Thyroid gland (tissue), 4 donors: Measurements from ENCODE around the gene ZIC2. TPM values are rescaled to one million over a fixed set of nuclear protein-coding genes. Genes with fewer than 3 reads are reported as not detected.
"Not testable (repeated sequence)": the region's sequence is repeated elsewhere in the genome, so short reads cannot be mapped to it uniquely, and the experiment has no call there.

ENCODE experiments used
- DNase-seq, 2 donors: peaks; one replicate each; pipeline ENCODE4 v3.0.0-alpha.2; 2019
- H3K27ac ChIP-seq, 3 donors: fragments of 200-600 bp; sonication (generic); 1 replicate in 2 of 3; 2 replicates in 1 of 3; pipeline ENCODE4 v1.5.1; 2016 to 2019; ENCODE audit warnings: mild to moderate bottlenecking in 1 of 3, moderate library complexity in 1 of 3
- H3K27me3 ChIP-seq: fragments of 200-600 bp; sonication (generic); one replicate; pipeline ENCODE4 v1.5.1; 2019
- H3K36me3 ChIP-seq, 2 donors: fragments of 200-600 bp; sonication (generic); one replicate each; pipeline ENCODE4 v1.5.1; 2016 to 2019
- H3K4me1 ChIP-seq, 2 donors: fragments of 200-600 bp; sonication (generic); one replicate each; pipeline ENCODE4 v1.5.1; 2017 to 2019
- H3K4me3 ChIP-seq, 3 donors: fragments of 200-600 bp; sonication (generic); replicated peaks in 1 of 3; 1 replicate in 2 of 3; 2 replicates in 1 of 3; pipeline ENCODE4 v1.5.1; 2016; ENCODE audit warnings: mild to moderate bottlenecking in 1 of 3
- H3K9me3 ChIP-seq: fragments of 200-600 bp; sonication (generic); one replicate; pipeline ENCODE4 v1.5.1; 2017
- POLR2A ChIP-seq, 2 donors: fragments of 450-650 bp; IDR thresholded peaks; one replicate each; pipeline ENCODE4 v1.6.1; 2017; ENCODE audit warnings: antibody characterized with exemption in 2 of 2, mild to moderate bottlenecking in 2 of 2, moderate library complexity in 1 of 2
- WGBS, 2 donors: methylation state at CpG; one replicate each; pipeline ENCODE4 v1.1.5; 2017; 5-methylcytosine and 5-hydroxymethylcytosine counted together
- intact Hi-C: fragments of 100-400 bp; cut with DNase I; formaldehyde crosslinking; loops from one replicate; pipeline ENCODE4 v1.15.1; 2023
- total RNA-seq, 4 donors: library from RNA; depleted of rRNA; stranded (reverse); fragments of >200 nt; gene quantifications; one replicate each; pipeline ENCODE4 v1.2.3, GENCODE V29; 2016
- TF ChIP-seq, protein P1 (sequence below), 6 experiments: fragments of 200-600 bp in 3 of 6; fragments of 450-650 bp in 3 of 6; sonication (generic) in 3 of 6; IDR thresholded peaks; one replicate each; pipeline ENCODE4 v1.5.1; 2016 to 2019; ENCODE audit warnings: antibody characterized with exemption in 6 of 6, mild to moderate bottlenecking in 2 of 6, inconsistent platforms in 1 of 6, moderate library complexity in 1 of 6

The ZIC2 gene
- total RNA-seq, 4 donors from 2014 or later: not detected

- no peak for DNase-seq
Observed at GRCh38 chr13:100022798-100023197, 41.2 kb downstream of the ZIC2 start.

DNA sequence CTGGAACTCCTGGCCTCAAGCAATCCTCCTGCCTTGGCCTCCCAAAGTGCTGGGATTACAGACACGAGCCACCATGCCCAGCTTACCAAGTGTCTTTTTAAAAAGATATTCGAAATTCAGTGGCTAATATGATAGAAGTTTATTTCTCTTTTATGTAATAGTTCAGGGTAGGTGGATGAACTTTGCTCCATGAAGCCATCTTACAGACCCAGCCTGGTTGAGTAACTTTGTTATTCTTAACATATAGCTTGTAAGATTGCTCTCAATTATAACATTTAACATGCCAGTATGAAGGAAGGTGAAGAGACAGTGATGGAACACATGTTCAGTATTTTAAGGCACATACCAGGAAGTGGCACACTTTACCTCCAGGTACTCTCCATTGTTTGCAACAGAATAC lies 42.4 kb downstream of the ZIC2 start:
- Histone ChIP-seq H3K36me3 (no peaks in the 10 kb centered on the region), H3K4me3 (no peak overlapping the region), H3K4me1 (no peaks in the 10 kb centered on the region), H3K27me3 (no peaks in the 10 kb centered on the region), H3K9me3 (no peaks in the 10 kb centered on the region), H3K27ac (no peak overlapping the region)
- DNase-seq: no peak
- no peak for TF ChIP-seq POLR2A (IDR thresholded peaks at IDR 0.05)
- TF ChIP-seq, protein P1, sequence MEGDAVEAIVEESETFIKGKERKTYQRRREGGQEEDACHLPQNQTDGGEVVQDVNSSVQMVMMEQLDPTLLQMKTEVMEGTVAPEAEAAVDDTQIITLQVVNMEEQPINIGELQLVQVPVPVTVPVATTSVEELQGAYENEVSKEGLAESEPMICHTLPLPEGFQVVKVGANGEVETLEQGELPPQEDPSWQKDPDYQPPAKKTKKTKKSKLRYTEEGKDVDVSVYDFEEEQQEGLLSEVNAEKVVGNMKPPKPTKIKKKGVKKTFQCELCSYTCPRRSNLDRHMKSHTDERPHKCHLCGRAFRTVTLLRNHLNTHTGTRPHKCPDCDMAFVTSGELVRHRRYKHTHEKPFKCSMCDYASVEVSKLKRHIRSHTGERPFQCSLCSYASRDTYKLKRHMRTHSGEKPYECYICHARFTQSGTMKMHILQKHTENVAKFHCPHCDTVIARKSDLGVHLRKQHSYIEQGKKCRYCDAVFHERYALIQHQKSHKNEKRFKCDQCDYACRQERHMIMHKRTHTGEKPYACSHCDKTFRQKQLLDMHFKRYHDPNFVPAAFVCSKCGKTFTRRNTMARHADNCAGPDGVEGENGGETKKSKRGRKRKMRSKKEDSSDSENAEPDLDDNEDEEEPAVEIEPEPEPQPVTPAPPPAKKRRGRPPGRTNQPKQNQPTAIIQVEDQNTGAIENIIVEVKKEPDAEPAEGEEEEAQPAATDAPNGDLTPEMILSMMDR (IDR thresholded peaks at IDR 0.05): no peak
- WGBS, 2 donors: 91 to 94% methylated on average over 2 of the region's 2 CpGs
- intact Hi-C loops: no loop called here

More at GRCh38 chr13:100022798-100023197, 41.2 kb downstream of the ZIC2 start:
- Histone ChIP-seq H3K27me3 (no peaks in the 10 kb centered on the region), H3K27ac (no peak overlapping the region), H3K4me1 (no peaks in the 10 kb centered on the region), H3K4me3 (no peak overlapping the region), H3K36me3 (no peaks in the 10 kb centered on the region), H3K9me3 (no peaks in the 10 kb centered on the region)
- TF ChIP-seq POLR2A (IDR thresholded peaks at IDR 0.05): no peak
- TF ChIP-seq, protein P1 (IDR thresholded peaks at IDR 0.05): no peak
- 81 to 93% methylated on average over 3 of the region's 3 CpGs for WGBS, 2 donors
- intact Hi-C loops: no loop called here

GRCh38 chr13:100029933-100030332 lies 48.3 kb downstream of the ZIC2 start:
- H3K27ac ChIP-seq: no peak overlapping the region
- no peak for TF ChIP-seq POLR2A (IDR thresholded peaks at IDR 0.05)
- TF ChIP-seq, protein P1 (IDR thresholded peaks at IDR 0.05): no peak
- H3K27me3 ChIP-seq: no peaks in the 10 kb centered on the region
- no peaks in the 10 kb centered on the region for H3K36me3 ChIP-seq
- H3K4me3 ChIP-seq: no peak overlapping the region
- no peak for DNase-seq
- 96 to 100% methylated on average over 1 of the region's 1 CpG for WGBS, 2 donors
- no peaks in the 10 kb centered on the region for H3K9me3 ChIP-seq
- no peaks in the 10 kb centered on the region for H3K4me1 ChIP-seq
- intact Hi-C loops: no loop called here

GRCh38 chr13:100032642-100033041 lies 51.1 kb downstream of the ZIC2 start:
- H3K27me3 ChIP-seq, H3K36me3 ChIP-seq, H3K4me1 ChIP-seq, H3K27ac ChIP-seq, H3K4me3 ChIP-seq, H3K9me3 ChIP-seq, DNase-seq, intact Hi-C loops: not testable (repeated sequence)
- WGBS, 2 donors: 94 to 95% methylated on average over 9 of the region's 9 CpGs

DNA sequence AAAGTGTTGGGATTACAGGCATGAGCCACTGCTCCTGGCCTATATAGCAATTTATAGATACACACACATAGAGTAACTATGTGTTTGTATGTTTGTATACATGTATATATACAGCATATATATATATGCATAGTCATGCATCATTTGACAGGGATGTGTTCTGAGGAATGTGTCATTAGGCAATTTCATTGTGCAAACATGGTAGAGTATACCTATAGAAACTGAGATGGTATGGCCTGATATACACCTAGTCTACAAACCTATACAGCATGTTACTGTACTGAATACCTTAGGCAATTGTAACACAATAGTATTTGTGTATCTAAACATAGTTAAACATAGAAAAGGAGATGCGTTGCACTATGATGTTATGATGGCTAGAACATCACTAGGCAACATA lies 54.4 kb downstream of the ZIC2 start:
- Histone ChIP-seq H3K27me3 (no peaks in the 10 kb centered on the region), H3K4me3 (no peak overlapping the region), H3K36me3 (no peaks in the 10 kb centered on the region), H3K4me1 (no peaks in the 10 kb centered on the region), H3K9me3 (no peaks in the 10 kb centered on the region), H3K27ac (no peak overlapping the region)
- no peak for DNase-seq
- intact Hi-C loops: no loop called here
- TF ChIP-seq, protein P1 (IDR thresholded peaks at IDR 0.05): no peak
- TF ChIP-seq POLR2A (IDR thresholded peaks at IDR 0.05): no peak
- 97 to 98% methylated on average over 1 of the region's 1 CpG for WGBS, 2 donors

Other genes starting within 250 kb of the ZIC2 start
- not detected for gene ZIC5, start 10.0 kb upstream of the ZIC2 start, total RNA-seq
- 10 to 100 TPM; 54.3 to 95.2 (median 67.7) TPM for gene PCCA, start 107.3 kb downstream of the ZIC2 start, total RNA-seq